Measurements from ENCODE around the gene PRELID1. TPM values are rescaled to one million over a fixed set of nuclear protein-coding genes. Genes with fewer than 3 reads are reported as not detected.

PRELID1 gene
- polyA plus RNA-seq, 2 of the 4 experiments (the other 2 are of a cell fraction), result 218 to 250 TPM

DNA sequence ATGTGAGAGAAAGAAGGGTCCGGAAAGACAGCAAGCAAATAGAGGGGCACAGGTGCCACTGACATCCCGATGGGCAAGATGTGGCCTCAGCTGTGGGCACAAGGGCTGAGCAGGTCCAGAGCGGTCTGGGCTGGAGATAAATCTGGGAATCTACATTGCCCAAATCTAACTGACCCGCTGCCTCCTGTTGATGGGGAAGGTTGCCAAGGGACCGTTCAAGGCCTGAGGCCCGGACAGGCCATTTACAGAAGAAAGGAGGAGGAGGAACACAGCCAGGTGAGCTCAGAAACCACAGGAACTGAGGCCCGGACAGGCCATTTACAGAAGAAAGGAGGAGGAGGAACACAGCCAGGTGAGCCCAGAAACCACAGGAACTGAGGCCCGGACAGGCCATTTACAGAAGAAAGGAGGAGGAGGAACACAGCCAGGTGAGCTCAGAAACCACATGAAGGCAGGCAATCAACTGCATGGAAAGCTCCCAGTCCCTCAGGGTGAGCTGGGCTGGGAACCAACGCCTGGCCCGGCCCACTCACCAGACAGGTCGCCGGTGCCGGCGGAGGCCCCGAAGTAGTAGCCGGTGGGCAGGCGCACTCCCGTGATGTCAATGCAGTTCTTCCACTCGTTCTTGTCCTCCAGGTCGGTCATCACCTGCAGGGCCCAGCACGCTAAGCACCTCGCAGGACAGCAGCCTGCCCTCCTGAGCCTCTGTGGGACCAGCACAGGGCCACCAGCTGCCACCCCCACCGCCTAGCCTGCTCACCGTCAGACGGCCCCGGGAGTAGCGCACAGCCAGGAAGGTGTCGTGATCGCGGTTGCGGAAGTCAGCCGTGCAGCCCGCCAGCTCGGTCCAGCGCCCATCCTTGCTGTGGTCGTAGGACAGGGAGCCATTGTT lies 33.2 kb downstream of the PRELID1 start:
- CTCF ChIA-PET, result interaction anchor here (0.9 to 7.9 kb wide), 15 partner anchors 9 to 263 kb away, joined by 3 to 111 read pairs (median 5); partner anchors contain the start of gene LMAN2
- FAIRE-seq (no peak), ATAC-seq (no peak)

More for the DNA sequence above, 33.2 kb downstream of the PRELID1 start:
- DNase-seq (ENCODE audit: low read depth in 1 of 2, low spot score in 1 of 2), result no peak
- no peak overlapping the region for H3K4me3 ChIP-seq
- no peaks in the 10 kb centered on the region for H3K9me3 ChIP-seq
- TF ChIP-seq RARB (CRISPR knock-in tag; IDR thresholded peaks at IDR 0.05) (no peak), TFCP2L1 (CRISPR knock-in tag; IDR thresholded peaks at IDR 0.05) (no peak), KDM5A (IDR thresholded peaks at IDR 0.05) (no peak), JUN (IDR thresholded peaks at IDR 0.05) (no peak), SMC3 (IDR thresholded peaks at IDR 0.05) (no peak), MAFK (IDR thresholded peaks at IDR 0.05; ENCODE audit: partially characterized antibody) (no peak), BCL3 (IDR thresholded peaks at IDR 0.05) (no peak), EHF (CRISPR knock-in tag; IDR thresholded peaks at IDR 0.05) (no peak), EP300 (IDR thresholded peaks at IDR 0.05) (no peak), USF2 (IDR thresholded peaks at IDR 0.05) (no peak), CHD2 (IDR thresholded peaks at IDR 0.05; ENCODE audit: low read length, partially characterized antibody) (no peak), ZNF302 (CRISPR knock-in tag; IDR thresholded peaks at IDR 0.05) (no peak), ZFP36 (IDR thresholded peaks at IDR 0.05; ENCODE audit: borderline replicate concordance, partially characterized antibody) (no peak)
- TF ChIP-seq, protein P1, sequence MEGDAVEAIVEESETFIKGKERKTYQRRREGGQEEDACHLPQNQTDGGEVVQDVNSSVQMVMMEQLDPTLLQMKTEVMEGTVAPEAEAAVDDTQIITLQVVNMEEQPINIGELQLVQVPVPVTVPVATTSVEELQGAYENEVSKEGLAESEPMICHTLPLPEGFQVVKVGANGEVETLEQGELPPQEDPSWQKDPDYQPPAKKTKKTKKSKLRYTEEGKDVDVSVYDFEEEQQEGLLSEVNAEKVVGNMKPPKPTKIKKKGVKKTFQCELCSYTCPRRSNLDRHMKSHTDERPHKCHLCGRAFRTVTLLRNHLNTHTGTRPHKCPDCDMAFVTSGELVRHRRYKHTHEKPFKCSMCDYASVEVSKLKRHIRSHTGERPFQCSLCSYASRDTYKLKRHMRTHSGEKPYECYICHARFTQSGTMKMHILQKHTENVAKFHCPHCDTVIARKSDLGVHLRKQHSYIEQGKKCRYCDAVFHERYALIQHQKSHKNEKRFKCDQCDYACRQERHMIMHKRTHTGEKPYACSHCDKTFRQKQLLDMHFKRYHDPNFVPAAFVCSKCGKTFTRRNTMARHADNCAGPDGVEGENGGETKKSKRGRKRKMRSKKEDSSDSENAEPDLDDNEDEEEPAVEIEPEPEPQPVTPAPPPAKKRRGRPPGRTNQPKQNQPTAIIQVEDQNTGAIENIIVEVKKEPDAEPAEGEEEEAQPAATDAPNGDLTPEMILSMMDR (IDR thresholded peaks at IDR 0.05), result no peak
- TF ChIP-seq, protein P2, sequence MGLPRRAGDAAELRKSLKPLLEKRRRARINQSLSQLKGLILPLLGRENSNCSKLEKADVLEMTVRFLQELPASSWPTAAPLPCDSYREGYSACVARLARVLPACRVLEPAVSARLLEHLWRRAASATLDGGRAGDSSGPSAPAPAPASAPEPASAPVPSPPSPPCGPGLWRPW (IDR thresholded peaks at IDR 0.05), result no peak
- TF ChIP-seq, protein P3, sequence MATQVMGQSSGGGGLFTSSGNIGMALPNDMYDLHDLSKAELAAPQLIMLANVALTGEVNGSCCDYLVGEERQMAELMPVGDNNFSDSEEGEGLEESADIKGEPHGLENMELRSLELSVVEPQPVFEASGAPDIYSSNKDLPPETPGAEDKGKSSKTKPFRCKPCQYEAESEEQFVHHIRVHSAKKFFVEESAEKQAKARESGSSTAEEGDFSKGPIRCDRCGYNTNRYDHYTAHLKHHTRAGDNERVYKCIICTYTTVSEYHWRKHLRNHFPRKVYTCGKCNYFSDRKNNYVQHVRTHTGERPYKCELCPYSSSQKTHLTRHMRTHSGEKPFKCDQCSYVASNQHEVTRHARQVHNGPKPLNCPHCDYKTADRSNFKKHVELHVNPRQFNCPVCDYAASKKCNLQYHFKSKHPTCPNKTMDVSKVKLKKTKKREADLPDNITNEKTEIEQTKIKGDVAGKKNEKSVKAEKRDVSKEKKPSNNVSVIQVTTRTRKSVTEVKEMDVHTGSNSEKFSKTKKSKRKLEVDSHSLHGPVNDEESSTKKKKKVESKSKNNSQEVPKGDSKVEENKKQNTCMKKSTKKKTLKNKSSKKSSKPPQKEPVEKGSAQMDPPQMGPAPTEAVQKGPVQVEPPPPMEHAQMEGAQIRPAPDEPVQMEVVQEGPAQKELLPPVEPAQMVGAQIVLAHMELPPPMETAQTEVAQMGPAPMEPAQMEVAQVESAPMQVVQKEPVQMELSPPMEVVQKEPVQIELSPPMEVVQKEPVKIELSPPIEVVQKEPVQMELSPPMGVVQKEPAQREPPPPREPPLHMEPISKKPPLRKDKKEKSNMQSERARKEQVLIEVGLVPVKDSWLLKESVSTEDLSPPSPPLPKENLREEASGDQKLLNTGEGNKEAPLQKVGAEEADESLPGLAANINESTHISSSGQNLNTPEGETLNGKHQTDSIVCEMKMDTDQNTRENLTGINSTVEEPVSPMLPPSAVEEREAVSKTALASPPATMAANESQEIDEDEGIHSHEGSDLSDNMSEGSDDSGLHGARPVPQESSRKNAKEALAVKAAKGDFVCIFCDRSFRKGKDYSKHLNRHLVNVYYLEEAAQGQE (IDR thresholded peaks at IDR 0.05), result no peak
- 0 out of 3 replicates have a peak, but pooled peaks cover 10% of the 10 kb centered on the region for H3K4me1 ChIP-seq
- POLR2A ChIA-PET, result no interaction called here
- H3K27ac ChIP-seq, result no peak overlapping the region
- no peak overlapping the region for H3K4me2 ChIP-seq
- WGBS (ENCODE audit: missing lambda C conversion rate), result 90% methylated on average over 36 of the region's 36 CpGs

Measured in A549 (cell line).